Panc1 (cell line): ENCODE data around the gene GADD45G.

Source experiments
- POLR2AphosphoS5 ChIP-seq: IDR thresholded peaks from 2 replicates; pipeline ENCODE4 v1.6.1; 2012; ENCODE audit warnings: mild to moderate bottlenecking, low read depth, low read length, moderate library complexity
- SIN3A ChIP-seq: IDR thresholded peaks from 2 replicates; pipeline ENCODE4 v1.6.1; 2012; ENCODE audit warnings: low read depth, mild to moderate bottlenecking, low read length, moderate library complexity, borderline replicate concordance; ENCODE audit not compliant: insufficient read depth
- TCF7L2 ChIP-seq: IDR thresholded peaks from 2 replicates; pipeline ENCODE4 v1.6.1; 2011; ENCODE audit warnings: mild to moderate bottlenecking, low read depth, low read length, inconsistent platforms
- TF ChIP-seq, protein P1 (sequence below), 2 experiments: IDR thresholded peaks; 2 replicates each; pipeline ENCODE4 v1.6.1; 2011 to 2012; ENCODE audit warnings: low read depth in 2 of 2, control low read depth in 1 of 2, low read length in 1 of 2, mild to moderate bottlenecking in 1 of 2, moderate library complexity in 1 of 2; ENCODE audit not compliant: insufficient read depth in 1 of 2
- TF ChIP-seq, protein P2 (sequence below): fragments of 450-650 bp; IDR thresholded peaks from 2 replicates; pipeline ENCODE4 v1.5.1; 2017; ENCODE audit warnings: mild to moderate bottlenecking

DNA sequence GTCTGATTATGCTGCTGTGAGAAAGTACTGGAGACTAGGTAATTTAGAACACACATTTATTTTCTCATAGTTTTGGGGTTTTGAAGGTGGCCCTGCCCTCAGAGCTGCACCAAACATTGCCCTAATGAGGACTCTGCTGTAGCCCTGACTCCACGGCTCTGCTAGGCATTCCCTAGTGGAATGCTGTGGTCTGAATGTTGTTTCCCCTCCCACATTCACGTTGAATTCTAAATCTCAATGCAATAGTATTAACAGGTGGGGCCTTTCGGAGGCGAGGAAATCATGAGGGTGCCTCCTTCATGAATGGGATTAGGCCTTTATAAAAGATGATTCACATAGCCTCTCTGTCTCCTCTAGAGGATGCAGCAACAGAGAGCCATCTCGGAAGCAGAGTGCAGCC is 25.7 kb downstream of the GADD45G start:
- TF ChIP-seq, protein P1, sequence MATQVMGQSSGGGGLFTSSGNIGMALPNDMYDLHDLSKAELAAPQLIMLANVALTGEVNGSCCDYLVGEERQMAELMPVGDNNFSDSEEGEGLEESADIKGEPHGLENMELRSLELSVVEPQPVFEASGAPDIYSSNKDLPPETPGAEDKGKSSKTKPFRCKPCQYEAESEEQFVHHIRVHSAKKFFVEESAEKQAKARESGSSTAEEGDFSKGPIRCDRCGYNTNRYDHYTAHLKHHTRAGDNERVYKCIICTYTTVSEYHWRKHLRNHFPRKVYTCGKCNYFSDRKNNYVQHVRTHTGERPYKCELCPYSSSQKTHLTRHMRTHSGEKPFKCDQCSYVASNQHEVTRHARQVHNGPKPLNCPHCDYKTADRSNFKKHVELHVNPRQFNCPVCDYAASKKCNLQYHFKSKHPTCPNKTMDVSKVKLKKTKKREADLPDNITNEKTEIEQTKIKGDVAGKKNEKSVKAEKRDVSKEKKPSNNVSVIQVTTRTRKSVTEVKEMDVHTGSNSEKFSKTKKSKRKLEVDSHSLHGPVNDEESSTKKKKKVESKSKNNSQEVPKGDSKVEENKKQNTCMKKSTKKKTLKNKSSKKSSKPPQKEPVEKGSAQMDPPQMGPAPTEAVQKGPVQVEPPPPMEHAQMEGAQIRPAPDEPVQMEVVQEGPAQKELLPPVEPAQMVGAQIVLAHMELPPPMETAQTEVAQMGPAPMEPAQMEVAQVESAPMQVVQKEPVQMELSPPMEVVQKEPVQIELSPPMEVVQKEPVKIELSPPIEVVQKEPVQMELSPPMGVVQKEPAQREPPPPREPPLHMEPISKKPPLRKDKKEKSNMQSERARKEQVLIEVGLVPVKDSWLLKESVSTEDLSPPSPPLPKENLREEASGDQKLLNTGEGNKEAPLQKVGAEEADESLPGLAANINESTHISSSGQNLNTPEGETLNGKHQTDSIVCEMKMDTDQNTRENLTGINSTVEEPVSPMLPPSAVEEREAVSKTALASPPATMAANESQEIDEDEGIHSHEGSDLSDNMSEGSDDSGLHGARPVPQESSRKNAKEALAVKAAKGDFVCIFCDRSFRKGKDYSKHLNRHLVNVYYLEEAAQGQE (IDR thresholded peaks at IDR 0.05; ENCODE audit: insufficient read depth in 1 of 2, low read depth in 2 of 2, low read length in 1 of 2) = no peak
- no peak for TF ChIP-seq SIN3A
- TF ChIP-seq, protein P2, sequence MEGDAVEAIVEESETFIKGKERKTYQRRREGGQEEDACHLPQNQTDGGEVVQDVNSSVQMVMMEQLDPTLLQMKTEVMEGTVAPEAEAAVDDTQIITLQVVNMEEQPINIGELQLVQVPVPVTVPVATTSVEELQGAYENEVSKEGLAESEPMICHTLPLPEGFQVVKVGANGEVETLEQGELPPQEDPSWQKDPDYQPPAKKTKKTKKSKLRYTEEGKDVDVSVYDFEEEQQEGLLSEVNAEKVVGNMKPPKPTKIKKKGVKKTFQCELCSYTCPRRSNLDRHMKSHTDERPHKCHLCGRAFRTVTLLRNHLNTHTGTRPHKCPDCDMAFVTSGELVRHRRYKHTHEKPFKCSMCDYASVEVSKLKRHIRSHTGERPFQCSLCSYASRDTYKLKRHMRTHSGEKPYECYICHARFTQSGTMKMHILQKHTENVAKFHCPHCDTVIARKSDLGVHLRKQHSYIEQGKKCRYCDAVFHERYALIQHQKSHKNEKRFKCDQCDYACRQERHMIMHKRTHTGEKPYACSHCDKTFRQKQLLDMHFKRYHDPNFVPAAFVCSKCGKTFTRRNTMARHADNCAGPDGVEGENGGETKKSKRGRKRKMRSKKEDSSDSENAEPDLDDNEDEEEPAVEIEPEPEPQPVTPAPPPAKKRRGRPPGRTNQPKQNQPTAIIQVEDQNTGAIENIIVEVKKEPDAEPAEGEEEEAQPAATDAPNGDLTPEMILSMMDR = no peak
- TF ChIP-seq POLR2AphosphoS5 = no peak
- no peak for TF ChIP-seq TCF7L2
